Spinal cord (tissue), 10 donors: ENCODE data around the gene FLRT1. TPM values are rescaled to one million over a fixed set of nuclear protein-coding genes. Genes with fewer than 3 reads are reported as not detected.

Source experiments
- DNase-seq, 6 donors: peaks; one replicate each; pipeline versions ENCODE4 v3.0.0 to v3.0.0-alpha.2; 2013 to 2015; ENCODE audit warnings: low spot score in 6 of 6, low read depth in 4 of 6
- H3K27ac ChIP-seq: one replicate; pipeline ENCODE4 v1.5.1; 2013; ENCODE audit warnings: low read depth, low read length, control low read depth
- H3K27me3 ChIP-seq: one replicate; pipeline ENCODE4 v1.6.1; 2013; ENCODE audit warnings: low read length; ENCODE audit not compliant: control insufficient read depth, insufficient read depth
- H3K36me3 ChIP-seq: one replicate; pipeline ENCODE4 v1.6.1; 2013; ENCODE audit warnings: low read length; ENCODE audit not compliant: control insufficient read depth, insufficient read depth
- H3K4me1 ChIP-seq: one replicate; pipeline ENCODE4 v1.6.1; 2013; ENCODE audit warnings: low read length; ENCODE audit not compliant: control insufficient read depth, insufficient read depth
- H3K4me3 ChIP-seq: one replicate; pipeline ENCODE4 v1.5.1; 2013; ENCODE audit warnings: low read depth, low read length, control low read depth
- H3K9me3 ChIP-seq: one replicate; pipeline ENCODE4 v1.6.1; 2013; ENCODE audit warnings: low read length; ENCODE audit not compliant: control insufficient read depth, insufficient read depth
- WGBS: methylation state at CpG from one replicate; pipeline ENCODE4 v1.1.5; 2013; ENCODE audit warnings: missing lambda C conversion rate; ENCODE audit not compliant: insufficient coverage; 5-methylcytosine and 5-hydroxymethylcytosine counted together
- long read RNA-seq, 4 donors: transcript quantifications; one replicate each; lab custom pipeline, GENCODE V29; 2026
- polyA plus RNA-seq, 2 donors: library from polyadenylated mRNA; unstranded; fragments of 120-200 nt; gene quantifications; one replicate each; pipeline ENCODE4 v1.2.1, GENCODE V29; 2013; ENCODE audit not compliant: insufficient read length in 2 of 2
- total RNA-seq, 2 donors: library from RNA; depleted of rRNA in 1 of 2; stranded (reverse); fragments of 120-200 nt in 1 of 2; fragments of >200 nt in 1 of 2; gene quantifications; one replicate each; pipeline versions ENCODE4 v1.2.3 to v1.2.4, GENCODE V29; 2013 to 2014
- donor health status: healthy.

Gene FLRT1, protein sequence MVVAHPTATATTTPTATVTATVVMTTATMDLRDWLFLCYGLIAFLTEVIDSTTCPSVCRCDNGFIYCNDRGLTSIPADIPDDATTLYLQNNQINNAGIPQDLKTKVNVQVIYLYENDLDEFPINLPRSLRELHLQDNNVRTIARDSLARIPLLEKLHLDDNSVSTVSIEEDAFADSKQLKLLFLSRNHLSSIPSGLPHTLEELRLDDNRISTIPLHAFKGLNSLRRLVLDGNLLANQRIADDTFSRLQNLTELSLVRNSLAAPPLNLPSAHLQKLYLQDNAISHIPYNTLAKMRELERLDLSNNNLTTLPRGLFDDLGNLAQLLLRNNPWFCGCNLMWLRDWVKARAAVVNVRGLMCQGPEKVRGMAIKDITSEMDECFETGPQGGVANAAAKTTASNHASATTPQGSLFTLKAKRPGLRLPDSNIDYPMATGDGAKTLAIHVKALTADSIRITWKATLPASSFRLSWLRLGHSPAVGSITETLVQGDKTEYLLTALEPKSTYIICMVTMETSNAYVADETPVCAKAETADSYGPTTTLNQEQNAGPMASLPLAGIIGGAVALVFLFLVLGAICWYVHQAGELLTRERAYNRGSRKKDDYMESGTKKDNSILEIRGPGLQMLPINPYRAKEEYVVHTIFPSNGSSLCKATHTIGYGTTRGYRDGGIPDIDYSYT
- total RNA-seq = 1 to 10 TPM; 6.7 to 7.0 TPM
- polyA plus RNA-seq = 10 to 100 TPM; 16.5 to 21.0 TPM
- long read RNA-seq, donor 1, partial matches to known transcripts = 0 of 1 reads
- long read RNA-seq, donor 1, other reads (novel, unspliced or antisense) = 0 of 1 reads
- long read RNA-seq, donor 2, partial matches to known transcripts = 0 of 2 reads
- long read RNA-seq, donor 2, other reads (novel, unspliced or antisense) = 0 of 2 reads
- long read RNA-seq, donor 3, partial matches to known transcripts = 0 of 1 reads
- long read RNA-seq, donor 3, other reads (novel, unspliced or antisense) = 0 of 1 reads
- long read RNA-seq, donor 4 = 0 reads

DNA sequence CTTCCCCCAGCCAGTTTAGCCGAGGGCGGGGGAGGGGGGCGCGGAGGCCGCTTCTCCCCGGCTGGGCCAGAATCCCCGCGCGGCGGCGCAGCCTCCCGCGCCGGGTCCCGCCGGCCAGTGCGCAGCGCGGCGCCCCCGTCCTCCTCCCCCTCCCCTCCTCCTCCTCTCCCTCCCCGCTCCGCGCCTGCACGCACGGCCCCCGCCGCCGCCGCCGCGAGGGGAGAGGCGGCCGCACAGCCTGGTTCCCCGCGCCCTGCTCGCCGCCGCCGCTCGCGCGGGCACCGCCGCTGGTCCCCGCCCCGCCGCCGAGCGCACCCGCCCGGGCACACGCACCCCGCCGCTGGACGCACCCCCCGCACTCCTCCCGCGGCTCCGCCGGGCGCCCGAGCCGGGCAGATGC is at the start of gene FLRT1:
FLRT1 (plus strand) TSS at position 356 of the 400 bp plus-strand sequence. CDS start 80,337 bp downstream, outside the sequence.
- peaks cover 5% of the 10 kb centered on the region for H3K36me3 ChIP-seq
- peak within 1 kb of the TSS; percentile 40 for H3K27ac ChIP-seq
- H3K27me3 ChIP-seq = peaks cover 5% of the 10 kb centered on the region
- DNase-seq = peak in 2 of 6 donors; percentile 75 to 83
- H3K4me3 ChIP-seq = peak within 1 kb of the TSS; percentile 48
- WGBS = 0% methylated on average over 40 of the region's 64 CpGs
- H3K4me1 ChIP-seq = peaks cover 56% of the 10 kb centered on the region
- H3K9me3 ChIP-seq = no peaks in the 10 kb centered on the region

DNA sequence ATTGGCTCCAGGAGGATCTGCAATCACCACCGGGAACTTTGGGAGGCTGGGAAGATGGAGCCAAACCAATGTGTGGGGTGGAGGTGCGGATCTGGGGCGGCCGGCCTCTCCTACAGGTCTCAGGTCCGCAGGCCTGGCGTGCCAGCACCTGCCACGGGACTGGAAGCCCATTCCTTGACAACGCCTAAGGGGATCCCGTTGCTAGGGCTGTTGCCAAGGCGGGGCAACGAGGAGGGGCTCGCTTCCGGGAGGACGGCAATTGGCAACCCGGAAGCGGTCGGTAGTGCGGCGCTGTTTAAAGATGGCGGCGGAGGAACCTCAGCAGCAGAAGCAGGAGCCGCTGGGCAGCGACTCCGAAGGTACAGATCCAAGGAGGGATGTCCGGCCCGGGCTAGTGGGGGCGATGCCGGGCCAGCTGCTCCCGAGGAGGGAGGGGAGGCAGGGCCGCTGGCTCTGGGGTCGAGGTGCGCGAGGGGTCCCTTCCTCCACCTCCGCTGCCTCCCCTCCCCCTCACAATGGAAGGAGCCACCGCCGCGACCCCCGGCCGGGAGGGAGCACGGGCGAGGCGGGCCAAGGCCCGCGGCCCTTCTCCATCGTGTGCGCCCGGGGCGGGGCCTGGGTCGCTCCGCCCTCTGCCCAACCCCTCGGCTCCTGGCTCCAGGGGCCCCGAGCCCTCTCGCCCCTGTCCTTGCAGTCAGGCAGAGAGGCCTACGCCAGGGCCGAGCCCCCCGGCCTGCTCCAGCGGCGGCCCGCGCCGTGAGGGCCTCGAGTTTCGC is 49.4 kb upstream of the FLRT1 start, which contains the start of gene OTUB1:
OTUB1 (plus strand) TSS at position 283 of the 776 bp plus-strand sequence; CDS start at position 302, 19 bp downstream.
- DNase-seq = peak in 5 of 6 donors; percentile 71 to 97 (median 84)
- Histone ChIP-seq H3K27me3 (no peaks in the 10 kb centered on the region), H3K4me3 (peak within 1 kb of the TSS; percentile 93), H3K36me3 (peaks cover 46% of the 10 kb centered on the region), H3K4me1 (peaks cover 37% of the 10 kb centered on the region), H3K9me3 (no peaks in the 10 kb centered on the region), H3K27ac (peak within 1 kb of the TSS; percentile 93)
- under 1% methylated on average over 58 of the region's 63 CpGs for WGBS

GRCh38 chr11:63986932-63987513 is 48.7 kb upstream of the FLRT1 start:
- 32% methylated on average over 22 of the region's 25 CpGs for WGBS
- Histone ChIP-seq H3K9me3 (no peaks in the 10 kb centered on the region), H3K27me3 (no peaks in the 10 kb centered on the region), H3K4me1 (peaks cover 37% of the 10 kb centered on the region), H3K27ac (no peak overlapping the region), H3K4me3 (peak overlapping the region; percentile 93), H3K36me3 (peaks cover 52% of the 10 kb centered on the region)
- DNase-seq = no peak

- Histone ChIP-seq H3K36me3 (peaks cover 86% of the 10 kb centered on the region), H3K4me3 (no peak overlapping the region), H3K27me3 (no peaks in the 10 kb centered on the region), H3K27ac (no peak overlapping the region), H3K9me3 (no peaks in the 10 kb centered on the region), H3K4me1 (peaks cover 20% of the 10 kb centered on the region)
- no peak for DNase-seq
- 78% methylated on average over 9 of the region's 10 CpGs for WGBS
Observed at GRCh38 chr11:63991558-63991957, 44.2 kb upstream of the FLRT1 start.

- peaks cover 10% of the 10 kb centered on the region for H3K4me1 ChIP-seq
- 93% methylated on average over 5 of the region's 5 CpGs for WGBS
- no peaks in the 10 kb centered on the region for H3K9me3 ChIP-seq
- H3K4me3 ChIP-seq = no peak overlapping the region
- H3K36me3 ChIP-seq = peaks cover 96% of the 10 kb centered on the region
- no peaks in the 10 kb centered on the region for H3K27me3 ChIP-seq
- DNase-seq = no peak
- no peak overlapping the region for H3K27ac ChIP-seq
Observed at GRCh38 chr11:63993100-63993499, 42.6 kb upstream of the FLRT1 start.

- Histone ChIP-seq H3K9me3 (no peaks in the 10 kb centered on the region), H3K4me3 (no peak overlapping the region), H3K4me1 (peaks cover 16% of the 10 kb centered on the region), H3K27ac (no peak overlapping the region), H3K36me3 (peaks cover 96% of the 10 kb centered on the region), H3K27me3 (peaks cover 3% of the 10 kb centered on the region)
- WGBS = 82% methylated on average over 4 of the region's 6 CpGs
- DNase-seq = no peak
Observed at GRCh38 chr11:63993993-63994392, 41.7 kb upstream of the FLRT1 start.

- no peak for DNase-seq
- Histone ChIP-seq H3K9me3 (no peaks in the 10 kb centered on the region), H3K36me3 (peaks cover 79% of the 10 kb centered on the region), H3K4me1 (peaks cover 36% of the 10 kb centered on the region), H3K27me3 (peaks cover 10% of the 10 kb centered on the region), H3K27ac (no peak overlapping the region), H3K4me3 (no peak overlapping the region)
- WGBS = 92% methylated on average over 18 of the region's 18 CpGs
Observed at GRCh38 chr11:63996512-63996911, 39.2 kb upstream of the FLRT1 start.

DNA sequence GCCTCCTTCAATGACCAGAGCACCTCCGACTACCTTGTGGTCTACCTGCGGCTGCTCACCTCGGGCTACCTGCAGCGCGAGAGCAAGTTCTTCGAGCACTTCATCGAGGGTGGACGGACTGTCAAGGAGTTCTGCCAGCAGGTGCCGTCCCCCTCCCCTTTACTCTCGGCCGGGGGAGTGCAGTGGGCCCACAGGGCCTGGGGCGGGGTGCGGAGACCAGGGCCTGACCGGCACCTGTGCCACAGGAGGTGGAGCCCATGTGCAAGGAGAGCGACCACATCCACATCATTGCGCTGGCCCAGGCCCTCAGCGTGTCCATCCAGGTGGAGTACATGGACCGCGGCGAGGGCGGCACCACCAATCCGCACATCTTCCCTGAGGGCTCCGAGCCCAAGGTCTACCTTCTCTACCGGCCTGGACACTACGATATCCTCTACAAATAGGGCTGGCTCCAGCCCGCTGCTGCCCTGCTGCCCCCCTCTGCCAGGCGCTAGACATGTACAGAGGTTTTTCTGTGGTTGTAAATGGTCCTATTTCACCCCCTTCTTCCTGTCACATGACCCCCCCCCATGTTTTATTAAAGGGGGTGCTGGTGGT is 38.5 kb upstream of the FLRT1 start:
- WGBS = 98% methylated on average over 22 of the region's 27 CpGs
- no peak for DNase-seq
- peaks cover 42% of the 10 kb centered on the region for H3K4me1 ChIP-seq
- no peaks in the 10 kb centered on the region for H3K9me3 ChIP-seq
- H3K27me3 ChIP-seq = peaks cover 10% of the 10 kb centered on the region
- H3K27ac ChIP-seq = no peak overlapping the region
- H3K36me3 ChIP-seq = peaks cover 76% of the 10 kb centered on the region
- no peak overlapping the region for H3K4me3 ChIP-seq
